ENCODE data around the gene USP31.
"Not testable (repeated sequence)": the region's sequence is repeated elsewhere in the genome, so short reads cannot be mapped to it uniquely, and the experiment has no call there.

The USP31 gene

DNA sequence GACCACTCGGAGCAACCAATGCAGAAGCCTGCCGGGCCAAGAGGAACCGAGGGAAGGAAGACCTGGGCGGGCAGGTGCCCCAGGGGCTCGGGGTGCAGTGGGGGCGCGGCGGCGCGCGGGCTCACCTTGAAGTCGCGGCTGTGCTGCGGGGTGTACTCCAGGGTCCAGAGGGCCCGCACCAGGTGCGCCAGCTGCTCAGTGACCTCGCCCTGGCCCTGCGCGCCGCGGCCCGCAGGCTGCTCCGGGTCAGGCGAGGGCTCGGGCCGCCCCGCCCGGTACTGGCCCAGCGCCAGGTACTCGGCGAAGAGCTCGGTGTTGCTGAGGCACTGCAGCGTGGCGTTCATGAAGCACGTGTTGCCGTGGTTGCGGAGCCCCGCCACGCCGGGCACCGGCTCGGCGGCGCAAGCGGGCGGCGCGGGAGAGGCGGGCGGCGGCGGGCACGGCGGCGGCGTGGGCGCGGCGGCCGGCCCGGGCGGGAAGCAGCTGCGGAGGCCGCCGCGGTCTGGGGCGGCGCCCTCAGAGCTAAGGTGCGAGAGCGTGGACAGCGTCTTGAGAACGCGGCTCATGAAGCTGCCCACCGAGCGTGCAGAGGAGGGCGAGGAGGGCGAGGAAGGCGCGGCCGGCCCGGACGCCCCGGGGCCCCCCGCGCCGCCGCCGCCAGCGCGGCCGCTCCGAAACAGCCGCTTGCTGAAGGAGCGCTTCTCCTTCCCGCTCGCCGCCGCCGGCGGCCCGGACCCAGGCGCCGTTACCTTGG lies 562 bp downstream of the USP31 start:
- peak overlapping the region; percentile 81 for H3K27ac ChIP-seq
- no peak for TF ChIP-seq ZFX (IDR thresholded peaks at IDR 0.05; ENCODE audit: borderline replicate concordance)
- TF ChIP-seq, protein P1, sequence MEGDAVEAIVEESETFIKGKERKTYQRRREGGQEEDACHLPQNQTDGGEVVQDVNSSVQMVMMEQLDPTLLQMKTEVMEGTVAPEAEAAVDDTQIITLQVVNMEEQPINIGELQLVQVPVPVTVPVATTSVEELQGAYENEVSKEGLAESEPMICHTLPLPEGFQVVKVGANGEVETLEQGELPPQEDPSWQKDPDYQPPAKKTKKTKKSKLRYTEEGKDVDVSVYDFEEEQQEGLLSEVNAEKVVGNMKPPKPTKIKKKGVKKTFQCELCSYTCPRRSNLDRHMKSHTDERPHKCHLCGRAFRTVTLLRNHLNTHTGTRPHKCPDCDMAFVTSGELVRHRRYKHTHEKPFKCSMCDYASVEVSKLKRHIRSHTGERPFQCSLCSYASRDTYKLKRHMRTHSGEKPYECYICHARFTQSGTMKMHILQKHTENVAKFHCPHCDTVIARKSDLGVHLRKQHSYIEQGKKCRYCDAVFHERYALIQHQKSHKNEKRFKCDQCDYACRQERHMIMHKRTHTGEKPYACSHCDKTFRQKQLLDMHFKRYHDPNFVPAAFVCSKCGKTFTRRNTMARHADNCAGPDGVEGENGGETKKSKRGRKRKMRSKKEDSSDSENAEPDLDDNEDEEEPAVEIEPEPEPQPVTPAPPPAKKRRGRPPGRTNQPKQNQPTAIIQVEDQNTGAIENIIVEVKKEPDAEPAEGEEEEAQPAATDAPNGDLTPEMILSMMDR (IDR thresholded peaks at IDR 0.05) = 0 out of 2 replicates have a peak, but pooled peaks have one; percentile 4

DNA sequence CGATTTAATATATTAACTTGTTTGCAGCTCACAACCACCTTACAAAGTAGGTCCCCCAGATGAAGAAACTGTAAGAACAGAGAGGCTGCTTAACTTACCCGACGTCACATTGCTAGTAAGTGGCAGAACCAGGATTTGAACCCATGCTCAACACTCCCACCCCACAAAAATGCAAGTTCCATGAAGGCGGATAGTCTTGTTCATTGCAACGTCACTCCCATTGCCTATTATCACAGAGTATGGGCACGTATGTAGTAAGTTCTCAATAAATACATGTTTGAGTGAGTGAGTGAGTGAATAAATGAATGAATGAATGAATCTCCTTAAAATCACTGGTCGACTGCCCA lies 1.1 kb downstream of the USP31 start:
- no peak for TF ChIP-seq ZFX (IDR thresholded peaks at IDR 0.05; ENCODE audit: borderline replicate concordance)
- TF ChIP-seq, protein P1 (IDR thresholded peaks at IDR 0.05) = no peak
- peak overlapping the region; percentile 81 for H3K27ac ChIP-seq

DNA sequence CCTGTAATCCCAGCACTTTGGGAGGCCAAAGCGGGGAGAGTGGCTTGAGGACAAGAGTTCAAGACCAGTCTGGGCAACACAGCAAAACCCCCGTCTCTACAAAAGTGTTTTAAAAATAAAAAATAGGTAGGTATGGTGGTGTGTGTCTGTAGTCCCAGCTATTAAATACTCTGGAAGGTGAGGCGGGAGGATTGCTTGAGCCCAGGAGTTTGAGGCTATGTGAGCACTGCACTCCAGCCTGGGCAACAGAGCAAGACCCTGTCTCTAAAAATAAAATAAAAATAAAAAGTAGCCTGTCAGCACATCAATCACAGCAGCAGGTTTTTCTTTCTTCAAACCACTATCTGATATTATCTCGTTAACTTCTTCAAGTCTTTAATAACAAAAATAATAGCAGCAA lies 1.6 kb downstream of the USP31 start:
- no peak for TF ChIP-seq ZFX (IDR thresholded peaks at IDR 0.05; ENCODE audit: borderline replicate concordance)
- TF ChIP-seq, protein P1 (IDR thresholded peaks at IDR 0.05) = no peak
- no peak overlapping the region for H3K27ac ChIP-seq

DNA sequence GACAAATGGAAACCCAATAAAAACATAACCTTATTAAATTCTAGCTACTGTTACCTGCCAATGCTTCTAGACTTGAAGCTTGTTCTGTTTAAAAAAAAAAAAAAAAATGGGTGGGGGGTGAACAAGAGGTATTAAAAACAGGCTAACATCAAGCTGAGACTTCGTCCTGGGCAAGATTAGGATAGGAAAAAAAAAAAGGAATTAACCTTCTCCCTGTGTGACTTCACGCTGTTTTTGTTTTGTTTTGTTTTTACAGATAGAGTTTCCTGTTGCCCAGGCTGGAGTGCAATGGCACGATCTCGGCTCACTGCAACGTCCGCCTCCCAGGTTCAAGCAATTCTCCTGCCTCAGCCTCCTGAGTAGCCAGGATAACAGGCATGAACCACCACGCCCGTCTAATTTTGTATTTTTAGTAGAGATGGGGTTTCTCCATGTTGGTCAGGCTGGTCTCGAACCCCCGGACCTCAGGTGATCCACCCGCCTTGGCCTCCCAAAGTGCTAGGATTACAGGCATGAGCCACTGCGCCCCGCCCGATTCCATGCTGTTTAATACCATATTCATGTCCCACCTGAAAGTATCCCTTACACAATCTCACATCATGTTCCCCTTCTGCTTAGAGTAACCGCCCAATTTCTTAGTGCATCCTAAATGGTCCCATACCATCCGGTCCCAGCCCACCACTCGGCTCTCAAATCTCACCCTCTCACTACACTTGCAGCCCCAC lies 2.2 kb downstream of the USP31 start:
- TF ChIP-seq ZFX (IDR thresholded peaks at IDR 0.05; ENCODE audit: borderline replicate concordance) = no peak
- TF ChIP-seq, protein P1 (IDR thresholded peaks at IDR 0.05) = no peak
- H3K27ac ChIP-seq = no peak overlapping the region

DNA sequence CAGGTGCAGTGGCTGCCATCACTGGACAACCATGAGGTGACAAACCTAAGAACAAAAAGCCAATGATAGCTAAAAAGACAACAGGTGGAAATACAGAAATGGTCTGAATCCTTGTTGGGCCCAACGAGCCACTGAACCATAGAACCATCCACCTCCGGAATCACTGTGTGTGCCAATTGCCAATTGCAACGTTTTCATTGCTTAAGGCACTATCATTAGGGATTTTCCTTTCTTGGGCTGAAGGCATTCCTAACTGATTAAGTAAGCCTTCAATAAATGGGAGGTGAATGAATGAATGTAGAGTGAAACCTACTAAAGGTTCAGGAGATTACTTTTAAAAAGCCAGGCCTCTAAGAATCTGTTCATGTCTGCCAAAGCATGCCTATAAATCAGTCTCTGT lies 3.6 kb downstream of the USP31 start:
- TF ChIP-seq, protein P1 (IDR thresholded peaks at IDR 0.05) = no peak
- TF ChIP-seq ZFX (IDR thresholded peaks at IDR 0.05; ENCODE audit: borderline replicate concordance) = no peak
- H3K27ac ChIP-seq = no peak overlapping the region

DNA sequence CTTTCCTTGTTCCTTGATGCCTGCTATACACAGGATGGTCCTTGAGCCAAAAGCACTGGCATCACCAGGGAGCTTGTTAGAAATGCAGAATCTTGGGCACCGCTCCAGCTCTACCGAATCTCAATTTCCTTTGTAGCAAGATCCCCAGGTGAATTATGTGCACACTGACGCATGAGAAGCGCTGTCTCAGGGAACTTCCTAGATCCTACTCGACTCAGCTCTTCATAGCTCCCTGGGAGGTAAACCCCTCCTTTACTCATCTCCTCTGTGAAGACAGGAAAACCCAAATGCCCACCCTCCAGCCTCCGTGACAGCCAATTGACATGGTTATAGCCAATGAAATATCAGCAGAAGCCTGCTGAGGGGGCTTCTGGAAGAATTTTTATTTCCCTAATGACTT lies 4.1 kb downstream of the USP31 start:
- TF ChIP-seq ZFX (IDR thresholded peaks at IDR 0.05; ENCODE audit: borderline replicate concordance) = no peak
- TF ChIP-seq, protein P1 (IDR thresholded peaks at IDR 0.05) = no peak
- H3K27ac ChIP-seq = no peak overlapping the region

DNA sequence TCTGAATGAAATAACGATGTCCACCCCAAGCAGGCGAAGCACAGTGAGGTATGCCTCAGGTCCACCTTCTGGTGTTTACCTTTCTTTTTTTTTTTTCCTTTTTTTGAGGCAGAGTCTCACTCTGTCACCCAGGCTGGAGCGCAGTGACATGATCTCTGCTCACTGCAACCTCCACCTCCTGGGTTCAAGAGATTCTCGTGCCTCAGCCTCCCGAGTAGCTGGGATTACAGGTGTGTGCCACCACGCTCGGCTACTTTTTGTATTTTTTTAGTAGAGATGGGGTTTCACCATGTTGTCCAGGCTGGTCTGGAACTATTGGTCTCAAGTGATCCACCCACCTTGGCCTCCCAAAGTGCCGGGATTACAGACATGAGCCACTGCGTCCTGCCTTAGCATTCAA lies 4.9 kb downstream of the USP31 start:
- not testable (repeated sequence) for H3K27ac ChIP-seq
